Loucy (cell line): ENCODE data around the gene ANK3.

Source experiments
- CTCF ChIP-seq: fragments of 200-600 bp; sonication (generic); conservative IDR thresholded peaks from 2 replicates; pipeline ENCODE4 v1.5.1; 2014; ENCODE audit warnings: mild to moderate bottlenecking, antibody characterized with exemption, low read length
- EZH2phosphoT487 ChIP-seq: fragments of 200-600 bp; IDR thresholded peaks from 2 replicates; pipeline ENCODE4 v1.6.1; 2018; ENCODE audit warnings: antibody characterized with exemption, mild to moderate bottlenecking, moderate library complexity, borderline replicate concordance

DNA sequence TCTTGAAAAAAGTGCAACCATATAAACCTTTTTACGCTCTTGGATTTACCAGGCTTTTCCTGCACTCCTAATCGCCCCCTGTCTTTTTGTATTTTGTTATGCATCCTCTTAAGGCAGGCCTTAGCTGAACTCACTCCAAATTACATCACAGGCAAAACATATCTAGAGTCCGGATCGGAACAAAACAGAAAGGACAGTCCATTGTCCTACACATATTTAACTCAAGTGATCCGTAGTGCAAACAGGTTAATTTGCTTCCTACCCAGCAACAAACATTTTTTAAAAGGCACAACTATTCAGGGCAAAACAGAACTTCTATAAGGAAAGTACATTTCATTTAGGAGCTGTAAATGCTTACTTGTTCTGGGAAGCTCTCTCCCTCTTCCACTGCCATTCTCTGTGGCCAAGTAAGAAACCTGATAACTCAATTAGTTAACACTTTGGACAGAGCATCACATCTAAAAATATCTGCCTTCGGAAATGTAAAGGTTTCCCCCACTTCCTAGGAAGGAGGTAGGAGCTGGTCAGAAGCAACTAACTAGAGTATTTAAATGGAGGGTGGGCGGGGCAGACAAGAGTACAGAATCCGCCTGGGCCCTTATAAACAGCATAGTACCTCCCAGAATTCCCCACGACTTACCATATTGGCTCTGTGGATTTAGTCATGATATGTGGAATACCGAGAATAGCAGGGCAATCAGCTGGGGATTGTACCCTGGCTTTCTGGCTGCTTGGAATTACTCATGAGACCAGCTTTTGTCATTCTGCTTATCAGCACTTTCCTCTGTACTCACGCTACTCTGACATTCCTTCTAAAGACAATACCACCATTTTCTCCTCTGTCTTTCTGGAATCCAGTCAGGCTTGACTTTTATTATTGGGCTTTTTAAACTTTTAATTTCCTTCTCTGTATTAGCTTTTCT is 89.5 kb downstream of the ANK3 start:
- TF ChIP-seq CTCF (no peak), EZH2phosphoT487 (no peak)
